GM12878 (cell line): ENCODE measurements around the gene DNASE1L1. TPM values are rescaled to one million over a fixed set of nuclear protein-coding genes. Genes with fewer than 3 reads are reported as not detected.

Experiments
- ATAC-seq: fragments of 200-7000 bp; cut with Tn5 transposase; 3 replicates; pipeline ENCODE4 v1.9.1; 2020; ENCODE audit warnings: mild to moderate bottlenecking, moderate library complexity
- BruUV-seq: library from RNA; stranded (reverse); fragments of 400-500 nt; replicated peaks from 2 replicates; lab custom pipeline; 2021; lab: Mats Ljungman, UMichigan
- CTCF ChIA-PET: fragments of 300-600 bp; sonication (Branson Sonifier 250); formaldehyde crosslinking; extraction: SDS; loops from one replicate; lab custom pipeline; 2021; ENCODE audit warnings: inconsistent platforms; lab: Yijun Ruan, JAX
- POLR2A ChIA-PET: fragments of 350-600 bp; formaldehyde crosslinking; extraction: SDS; loops from one replicate; lab custom pipeline; 2021; ENCODE audit warnings: inconsistent platforms; lab: Charles Lee
- RAD21 ChIA-PET: fragments of 300-600 bp; sonication (Branson Sonifier 250); formaldehyde crosslinking; loops from one replicate; lab custom pipeline; 2023; ENCODE audit warnings: antibody characterized with exemption; ENCODE audit not compliant: unreplicated experiment; lab: Charles Lee
- SMC1A ChIA-PET: fragments of 300-600 bp; sonication (Branson Sonifier 250); formaldehyde crosslinking; loops from one replicate; lab custom pipeline; 2023; ENCODE audit not compliant: unreplicated experiment, uncharacterized antibody; lab: Charles Lee
- DNase-seq: peaks from one replicate; pipeline ENCODE4 v3.0.0-alpha.2; 2011; ENCODE audit warnings: low read depth, low spot score
- FAIRE-seq: peaks from 3 replicates; lab custom pipeline; 2011; peaks lifted over from hg19 to GRCh38; lab: Jason Lieb, UNC
- H2AFZ ChIP-seq: 2 replicates; pipeline ENCODE4 v1.6.0; 2011; ENCODE audit warnings: low read depth, low read length, control low read depth; ENCODE audit not compliant: control insufficient read depth
- H3K27ac ChIP-seq: 2 replicates; pipeline ENCODE4 v1.5.1; 2011; ENCODE audit warnings: control low read depth; ENCODE audit not compliant: control insufficient read depth, insufficient read depth
- H3K27me3 ChIP-seq, 2 experiments: replicated peaks in 1 of 2; 2 replicates each; pipeline versions ENCODE4 v1.6.0 to v1.6.1; 2011; ENCODE audit warnings: low read length in 1 of 2; ENCODE audit not compliant: control insufficient read depth in 2 of 2, insufficient read depth in 2 of 2
- H3K36me3 ChIP-seq, 2 experiments: 2 replicates each; pipeline ENCODE4 v1.5.1; 2011; ENCODE audit warnings: low read length in 1 of 2; ENCODE audit not compliant: control insufficient read depth in 2 of 2, insufficient read depth in 2 of 2
- H3K4me1 ChIP-seq: 2 replicates; pipeline ENCODE4 v1.6.1; 2011; ENCODE audit warnings: mild to moderate bottlenecking, low read length, moderate library complexity, mixed read lengths; ENCODE audit not compliant: control insufficient read depth, insufficient read depth
- H3K4me2 ChIP-seq: 2 replicates; pipeline ENCODE4 v1.6.0; 2011; ENCODE audit warnings: control low read depth; ENCODE audit not compliant: control insufficient read depth, insufficient read depth
- H3K4me3 ChIP-seq: fragments of 200-600 bp; sonication (generic); 2 replicates; pipeline ENCODE4 v1.5.1; 2016
- H3K79me2 ChIP-seq: 2 replicates; pipeline ENCODE4 v1.6.0; 2011; ENCODE audit warnings: low read length; ENCODE audit not compliant: control insufficient read depth, insufficient read depth
- H3K9ac ChIP-seq: 2 replicates; pipeline ENCODE4 v1.8.0; 2011; ENCODE audit warnings: low read length, control low read depth, mixed read lengths; ENCODE audit not compliant: control insufficient read depth, insufficient read depth
- H3K9me3 ChIP-seq: replicated peaks from 3 replicates; pipeline ENCODE4 v1.5.1; 2011; ENCODE audit warnings: mild to moderate bottlenecking, low read length; ENCODE audit not compliant: control insufficient read depth, insufficient read depth
- H4K20me1 ChIP-seq: 2 replicates; pipeline ENCODE4 v1.6.0; 2011; ENCODE audit not compliant: control insufficient read depth, insufficient read depth
- ASH2L ChIP-seq: fragments of 300-600, 200-600 bp; sonication (generic); IDR thresholded peaks from 2 replicates; pipeline ENCODE4 v1.6.1; 2017; ENCODE audit warnings: low read depth, mild to moderate bottlenecking, borderline replicate concordance
- BRCA1 ChIP-seq: IDR thresholded peaks from 2 replicates; pipeline ENCODE4 v1.6.1; 2011; ENCODE audit warnings: low read depth, low read length, improper control_type of control experiment
- CHD4 ChIP-seq: fragments of 200-600 bp; sonication (generic); IDR thresholded peaks from 2 replicates; pipeline ENCODE4 v1.6.1; 2016; ENCODE audit warnings: mild to moderate bottlenecking
- HDAC2 ChIP-seq: fragments of 200-600 bp; sonication (generic); IDR thresholded peaks from 2 replicates; pipeline ENCODE4 v1.6.1; 2017
- JUND ChIP-seq: IDR thresholded peaks from 2 replicates; pipeline ENCODE4 v1.6.1; 2012; ENCODE audit warnings: low read depth, mild to moderate bottlenecking, low read length, improper control_type of control experiment, moderate library complexity
- KLF5 ChIP-seq: fragments of 450-650 bp; IDR thresholded peaks from 2 replicates; pipeline ENCODE4 v1.6.1; 2014; ENCODE audit warnings: mild to moderate bottlenecking; ENCODE audit not compliant: partially characterized antibody
- NRF1 ChIP-seq: conservative IDR thresholded peaks from 2 replicates; pipeline ENCODE4 v1.6.1; 2011; ENCODE audit warnings: mild to moderate bottlenecking, low read depth, low read length, improper control_type of control experiment
- PAX8 ChIP-seq: fragments of 450-650 bp; IDR thresholded peaks from 2 replicates; pipeline ENCODE4 v1.6.1; 2017; ENCODE audit warnings: mild to moderate bottlenecking, moderate library complexity
- RAD51 ChIP-seq: fragments of 450-650 bp; IDR thresholded peaks from 2 replicates; pipeline ENCODE4 v1.6.1; 2016; ENCODE audit warnings: moderate library complexity, mild to moderate bottlenecking, inconsistent platforms
- RCOR1 ChIP-seq: conservative IDR thresholded peaks from 2 replicates; pipeline ENCODE4 v1.6.1; 2012; ENCODE audit warnings: low read depth, low read length, improper control_type of control experiment
- WGBS: methylation state at CpG from one replicate; pipeline ENCODE4 v1.1.6; 2016; ENCODE audit warnings: low lambda C conversion rate; ENCODE audit not compliant: insufficient replicate concordance, insufficient coverage; ENCODE audit errors: missing lambda C conversion rate; 5-methylcytosine and 5-hydroxymethylcytosine counted together
- in situ Hi-C: fragments of 300-500 bp; cut with MboI; formaldehyde crosslinking; loops from 9 replicates; pipeline ENCODE4 v1.14.3; 2018; ENCODE audit warnings: mixed read lengths
- intact Hi-C: fragments of 100-400 bp; cut with micrococcal nuclease; formaldehyde crosslinking; loops from one replicate; pipeline ENCODE4 v1.14.2; 2022; ENCODE audit not compliant: unreplicated experiment
- polyA plus RNA-seq, 11 experiments: library from polyadenylated mRNA; depleted of rRNA in 4 of 11; unstranded in 6 of 11; stranded (reverse) in 5 of 11; fragments of >200 nt; fragmentation: Nextera tagmentation in 4 of 11; fragmentation: Illumina TruSeq in 1 of 11; extraction: Ambion mirVana in 4 of 11; extraction: Trizol in 1 of 11; gene quantifications; 1 replicate in 1 of 11; 2 replicates in 10 of 11; pipeline versions ENCODE4 v1.2.1 to v1.2.3, GENCODE V29; 2011 to 2016; ENCODE audit warnings: inconsistent platforms in 2 of 11, missing spikeins in 2 of 11, low read depth in 1 of 11
- total RNA-seq, 4 experiments: library from RNA; depleted of rRNA in 3 of 4; stranded (reverse); fragments of >200 nt in 3 of 4; fragmentation: Illumina TruSeq in 1 of 4; extraction: Trizol in 1 of 4; gene quantifications; 2 replicates each; pipeline versions ENCODE4 v1.2.1 to v1.2.3, GENCODE V29; 2013 to 2021
- TF ChIP-seq, protein P1 (sequence below): IDR thresholded peaks from 2 replicates; pipeline ENCODE4 v1.6.1; 2012; ENCODE audit warnings: low read depth, low read length, improper control_type of control experiment
- TF ChIP-seq, protein P2 (sequence below): fragments of 150-350 bp; IDR thresholded peaks from 2 replicates; pipeline ENCODE4 v1.6.1; 2014; ENCODE audit warnings: mild to moderate bottlenecking, low read depth, low read length

The DNASE1L1 gene
- total and polyA plus RNA-seq, 10 of the 15 experiments (the other 5 are each of a cell fraction or from before 2014, with no cell fraction given), result 0.60 to 22.7 (median 6.8) TPM

DNA sequence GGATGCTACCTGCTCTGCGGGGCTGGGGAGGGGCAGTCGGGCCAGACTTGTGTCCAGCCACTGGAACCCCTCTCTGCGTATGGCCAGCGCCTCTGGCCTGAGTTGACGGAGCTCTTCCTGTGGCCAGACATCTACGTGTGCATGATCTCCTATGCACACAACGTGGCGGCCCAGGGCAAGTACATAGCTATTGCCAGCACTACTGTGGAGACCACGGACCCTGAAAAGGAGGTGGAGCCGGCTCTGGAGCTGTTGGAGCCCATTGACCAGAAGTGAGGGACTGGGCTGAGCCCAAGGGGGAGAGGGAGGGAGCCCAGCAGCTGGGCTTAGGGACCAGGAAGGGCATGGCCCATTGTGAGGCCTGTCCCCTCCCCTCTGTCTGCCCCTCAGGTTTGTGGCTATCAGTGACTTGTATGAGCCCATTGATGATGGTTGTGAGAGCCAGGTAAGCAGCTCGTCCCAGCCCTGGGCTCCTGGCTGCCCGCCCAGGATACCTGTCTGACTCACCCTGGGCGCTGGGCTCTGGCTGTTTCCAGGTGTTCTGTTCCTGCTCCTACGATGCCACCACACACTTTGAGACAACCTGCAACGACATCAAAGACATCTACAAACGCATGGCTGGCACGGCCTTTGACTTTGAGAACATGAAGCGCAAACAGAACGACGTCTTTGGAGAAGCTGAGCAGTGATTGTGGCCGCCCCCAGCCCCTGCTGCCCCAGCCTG is 33.1 kb upstream of the DNASE1L1 start:
- no peak overlapping the region for H3K9ac ChIP-seq
- no peaks in the 10 kb centered on the region for H3K27me3 ChIP-seq
- no peak overlapping the region for H3K27ac ChIP-seq
- ChIA-PET SMC1A (no interaction called here), CTCF (no interaction called here), RAD21 (no interaction called here), POLR2A (no interaction called here)
- H3K4me1 ChIP-seq, result 0 out of 2 replicates have a peak, but pooled peaks cover 3% of the 10 kb centered on the region
- intact Hi-C loops (no loop called here), in situ Hi-C loops (no loop called here)
- H2AFZ ChIP-seq, result no peak overlapping the region
- TF ChIP-seq KLF5 (no peak), CHD4 (no peak), HDAC2 (no peak), NRF1 (no peak), BRCA1 (no peak), PAX8 (no peak), RCOR1 (no peak), RAD51 (no peak), JUND (no peak), ASH2L (no peak)
- TF ChIP-seq, protein P1, sequence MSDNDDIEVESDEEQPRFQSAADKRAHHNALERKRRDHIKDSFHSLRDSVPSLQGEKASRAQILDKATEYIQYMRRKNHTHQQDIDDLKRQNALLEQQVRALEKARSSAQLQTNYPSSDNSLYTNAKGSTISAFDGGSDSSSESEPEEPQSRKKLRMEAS, result no peak
- TF ChIP-seq, protein P2, sequence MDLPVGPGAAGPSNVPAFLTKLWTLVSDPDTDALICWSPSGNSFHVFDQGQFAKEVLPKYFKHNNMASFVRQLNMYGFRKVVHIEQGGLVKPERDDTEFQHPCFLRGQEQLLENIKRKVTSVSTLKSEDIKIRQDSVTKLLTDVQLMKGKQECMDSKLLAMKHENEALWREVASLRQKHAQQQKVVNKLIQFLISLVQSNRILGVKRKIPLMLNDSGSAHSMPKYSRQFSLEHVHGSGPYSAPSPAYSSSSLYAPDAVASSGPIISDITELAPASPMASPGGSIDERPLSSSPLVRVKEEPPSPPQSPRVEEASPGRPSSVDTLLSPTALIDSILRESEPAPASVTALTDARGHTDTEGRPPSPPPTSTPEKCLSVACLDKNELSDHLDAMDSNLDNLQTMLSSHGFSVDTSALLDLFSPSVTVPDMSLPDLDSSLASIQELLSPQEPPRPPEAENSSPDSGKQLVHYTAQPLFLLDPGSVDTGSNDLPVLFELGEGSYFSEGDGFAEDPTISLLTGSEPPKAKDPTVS, result no peak
- 73% methylated on average over 21 of the region's 21 CpGs for WGBS
- BruUV-seq, result TSS peak; percentile 61
- no peaks in the 10 kb centered on the region for H4K20me1 ChIP-seq
- no peak for ATAC-seq
- DNase-seq, result no peak
- no peaks in the 10 kb centered on the region for H3K9me3 ChIP-seq
- peaks cover 26% of the 10 kb centered on the region for H3K79me2 ChIP-seq
- H3K36me3 ChIP-seq, result peaks cover 0 to 5% of the 10 kb centered on the region in 2 experiments; a peak in 1 of 4 replicates
- no peak overlapping the region for H3K4me2 ChIP-seq
- no peak for FAIRE-seq
- H3K4me3 ChIP-seq, result no peak overlapping the region
